ENCODE data around the gene DGKI.

DGKI gene

GRCh38 chr7:137846827-137847567 lies at the start of gene DGKI:
DGKI (minus strand) TSS chr7:137846974.
- no peak for DNase-seq

DNA sequence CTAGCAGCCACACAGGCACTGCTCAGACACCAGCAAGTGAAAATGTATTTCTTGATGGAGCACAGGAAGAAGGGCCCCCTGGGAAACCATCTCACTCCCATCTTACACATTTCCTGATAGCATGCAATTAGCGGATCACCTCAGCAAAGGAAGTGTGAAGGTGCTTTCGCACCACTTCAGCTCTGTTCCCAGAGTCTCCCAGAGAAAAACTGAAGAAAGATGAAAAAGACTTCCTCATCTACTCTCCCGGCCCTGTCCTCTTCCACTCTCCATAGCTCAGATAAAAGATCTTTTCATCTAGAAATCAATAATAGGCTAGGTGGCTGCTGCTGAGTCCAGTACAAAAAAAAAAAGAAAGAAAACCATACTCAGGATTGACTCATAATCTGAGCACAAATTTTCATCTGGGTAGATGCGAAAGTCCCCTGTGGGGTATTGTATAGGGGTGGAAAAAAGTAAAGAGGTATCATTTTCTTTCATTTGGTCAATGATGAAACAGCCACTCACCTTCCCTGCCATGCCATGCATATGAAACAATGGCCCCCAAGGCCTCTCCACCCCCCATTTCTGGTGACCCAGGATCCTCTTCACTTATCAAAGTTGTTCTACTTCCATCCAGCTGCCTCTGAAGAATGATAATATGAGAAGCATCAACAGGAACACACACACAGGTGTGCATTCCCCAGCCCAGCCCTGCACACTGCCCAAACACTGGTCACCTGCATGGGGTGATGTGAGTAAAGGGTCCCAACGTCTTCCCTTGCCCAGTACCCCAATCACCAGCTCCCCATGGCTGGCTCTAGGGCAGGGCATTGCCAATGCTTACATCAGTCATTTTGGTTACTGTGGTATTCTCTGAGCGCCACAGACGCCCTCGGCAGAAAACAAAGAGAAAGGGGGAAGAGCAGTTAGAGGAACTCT lies 48.8 kb upstream of the DGKI start:
- DNase-seq, result no peak

GRCh38 chr7:137893143-137893742 lies 46.5 kb upstream of the DGKI start:
- no peak for DNase-seq

GRCh38 chr7:137891016-137891655 lies 44.4 kb upstream of the DGKI start:
- DNase-seq, result no peak

- no peak for DNase-seq
These were observed 43.7 kb upstream of the DGKI start for GRCh38 chr7:137890449-137890921.

DNA sequence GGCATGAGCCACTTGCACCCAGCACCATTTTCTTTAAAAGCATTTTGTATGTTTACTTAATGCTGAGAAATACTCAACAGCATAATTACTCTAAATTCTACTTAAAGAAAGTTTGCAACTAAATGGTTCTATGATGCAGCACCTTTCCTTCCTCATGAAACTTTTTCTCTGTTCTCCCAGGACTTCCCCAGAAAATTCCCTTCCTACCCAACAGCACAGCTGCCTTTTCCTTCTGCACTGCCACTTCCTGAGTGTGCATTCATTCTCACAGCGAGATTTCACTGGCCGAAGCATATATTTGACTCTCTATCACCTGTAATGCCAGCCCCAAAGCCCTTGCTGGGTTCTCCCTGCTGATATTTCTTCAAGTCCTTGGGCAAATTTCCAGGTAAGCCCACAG lies 41.5 kb upstream of the DGKI start:
- no peak for DNase-seq

DNA sequence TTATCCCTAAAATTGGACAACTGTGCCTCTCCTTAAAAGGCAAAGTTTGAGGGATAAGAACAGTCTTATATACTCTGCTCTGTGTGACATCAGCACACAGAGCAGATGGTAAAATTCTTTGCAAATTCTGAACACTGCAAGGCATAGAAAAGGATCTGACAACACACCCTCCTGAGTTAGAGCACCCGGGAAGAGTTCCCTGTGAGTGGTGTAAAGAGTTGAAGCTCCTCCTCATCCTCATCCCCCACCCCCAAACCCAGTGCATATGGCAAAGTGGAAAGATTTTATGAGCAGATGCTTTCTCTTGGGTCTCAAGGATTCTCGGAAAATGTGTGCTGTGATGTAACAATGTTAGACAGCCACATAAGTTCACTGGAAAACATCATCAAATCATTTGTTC lies 40.0 kb upstream of the DGKI start:
- no peak for DNase-seq

DNA sequence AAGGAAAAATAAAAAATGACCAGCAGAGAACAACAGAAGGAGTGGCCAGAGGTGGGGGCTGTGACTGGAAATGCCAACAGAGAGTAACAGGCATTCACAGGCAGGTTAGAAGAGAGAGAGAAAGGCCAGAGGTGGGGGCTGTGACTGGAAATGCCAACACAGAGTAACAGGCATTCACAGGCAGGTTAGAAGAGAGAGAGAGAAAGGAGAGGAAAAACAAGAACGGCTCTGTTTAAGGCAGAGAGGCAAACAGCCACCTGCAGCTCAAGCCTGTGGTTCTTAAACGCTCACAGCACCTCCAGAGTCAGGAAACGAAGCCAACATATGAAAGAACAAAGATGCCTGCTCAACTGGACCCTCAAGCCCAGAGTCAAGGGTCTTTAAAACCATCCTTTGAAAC lies 39.5 kb upstream of the DGKI start:
- DNase-seq, result no peak

- DNase-seq, result no peak
These were observed 38.9 kb upstream of the DGKI start for GRCh38 chr7:137885678-137886077.

- DNase-seq, result no peak
These were observed 36.0 kb upstream of the DGKI start for GRCh38 chr7:137882806-137883205.

- no peak for DNase-seq
These were observed 35.5 kb upstream of the DGKI start for GRCh38 chr7:137882261-137882668.

DNA sequence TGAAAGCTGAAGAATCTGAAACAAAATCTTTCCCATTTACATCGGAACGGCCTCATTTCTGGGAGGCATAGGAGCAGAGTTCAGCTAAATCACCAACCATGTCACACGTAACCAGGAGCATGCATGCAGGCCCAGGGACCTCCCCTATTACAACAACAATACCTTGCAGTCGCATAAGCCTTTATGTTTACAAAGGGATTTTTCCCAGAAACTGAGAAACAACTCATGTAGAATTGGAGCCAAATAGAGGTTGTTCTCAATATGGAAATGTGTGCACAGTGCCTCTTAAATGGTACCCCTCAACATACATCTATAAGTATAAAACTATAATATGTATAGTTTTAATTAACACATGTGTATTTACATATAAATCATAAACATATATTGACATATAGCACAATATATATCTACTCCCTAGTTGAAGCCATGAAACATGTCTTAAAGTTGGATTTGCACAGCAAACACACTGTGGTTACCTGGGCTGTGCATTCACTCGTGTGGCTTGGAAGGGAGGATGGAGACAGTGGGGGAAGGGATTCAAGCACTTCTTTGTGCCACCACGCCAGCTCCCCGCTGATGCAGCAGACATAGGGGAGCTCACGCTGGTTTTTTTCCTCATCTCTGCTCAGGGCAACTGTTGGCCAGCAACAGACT lies 35.0 kb upstream of the DGKI start:
- DNase-seq, result no peak

GRCh38 chr7:137880432-137880831 lies 33.7 kb upstream of the DGKI start:
- no peak for DNase-seq

DNA sequence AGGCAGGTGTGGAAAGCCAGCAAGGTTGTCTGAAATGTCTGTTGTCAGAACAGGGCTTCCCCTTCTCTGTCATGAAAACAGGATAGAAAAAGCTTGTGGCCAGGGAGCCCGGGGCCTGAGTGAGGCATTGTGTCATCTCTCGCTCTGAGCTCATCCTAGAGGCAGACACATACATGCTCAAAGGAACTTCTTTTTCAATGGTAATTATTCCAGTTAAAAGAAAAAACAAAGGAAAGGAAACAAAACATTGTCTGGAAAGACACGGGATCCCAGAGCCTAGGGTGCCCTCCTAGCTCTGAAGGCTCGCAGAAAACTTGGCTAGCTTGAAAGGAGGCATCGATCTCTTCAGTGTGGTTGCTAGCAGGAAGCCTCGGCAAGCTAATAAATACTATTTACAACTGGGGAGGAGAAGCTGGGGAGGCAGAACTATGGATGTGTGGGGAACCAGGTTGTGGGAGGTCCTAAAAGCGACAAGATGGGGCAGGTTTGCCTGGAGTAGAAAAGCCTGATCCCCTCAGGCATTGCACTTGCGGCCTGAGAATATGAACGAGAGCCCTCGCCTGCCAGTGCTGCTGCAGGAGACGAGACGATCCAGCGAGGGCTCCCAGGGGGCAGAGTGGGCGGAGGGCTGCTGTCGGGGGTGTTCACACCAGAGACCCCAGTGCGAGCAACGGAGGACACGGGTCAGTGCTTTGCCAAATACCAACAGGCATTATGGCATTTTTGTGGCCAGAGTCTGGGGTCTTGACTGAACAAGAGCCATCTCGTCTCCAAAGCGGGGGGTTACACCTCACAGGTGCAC lies 32.8 kb upstream of the DGKI start:
- no peak for DNase-seq

DNA sequence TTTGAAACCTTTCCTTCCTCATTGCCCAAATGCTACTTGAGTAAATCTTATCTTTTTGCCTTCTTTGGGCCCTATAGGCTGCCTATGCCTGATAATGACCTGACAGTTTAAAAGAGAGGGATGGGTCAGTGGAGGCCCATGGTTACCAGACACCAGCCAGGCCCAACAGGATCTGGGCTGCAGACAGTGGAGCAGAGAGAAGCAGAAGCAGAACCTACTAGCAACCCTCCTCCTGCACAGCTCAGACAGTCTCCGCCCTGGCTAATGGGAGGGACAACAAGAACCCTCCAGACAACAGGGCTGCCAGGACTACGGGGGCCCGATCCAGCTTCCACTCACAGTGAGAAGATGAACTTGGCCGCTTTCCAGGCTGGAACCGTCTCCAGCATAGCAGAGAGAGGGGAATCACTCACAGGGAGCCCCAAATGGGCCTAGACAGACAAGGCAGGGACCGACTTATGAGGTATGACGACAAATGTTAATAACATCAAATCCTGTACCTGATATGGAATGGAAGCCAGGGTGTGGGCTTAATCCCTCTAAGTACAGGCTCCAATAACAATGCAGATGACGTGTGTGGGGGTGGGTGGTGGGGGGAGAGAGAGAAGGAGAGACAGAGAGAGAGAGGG lies 31.7 kb upstream of the DGKI start:
- no peak for DNase-seq

- no peak for DNase-seq
These were observed 30.4 kb upstream of the DGKI start for GRCh38 chr7:137877027-137877675.

DNA sequence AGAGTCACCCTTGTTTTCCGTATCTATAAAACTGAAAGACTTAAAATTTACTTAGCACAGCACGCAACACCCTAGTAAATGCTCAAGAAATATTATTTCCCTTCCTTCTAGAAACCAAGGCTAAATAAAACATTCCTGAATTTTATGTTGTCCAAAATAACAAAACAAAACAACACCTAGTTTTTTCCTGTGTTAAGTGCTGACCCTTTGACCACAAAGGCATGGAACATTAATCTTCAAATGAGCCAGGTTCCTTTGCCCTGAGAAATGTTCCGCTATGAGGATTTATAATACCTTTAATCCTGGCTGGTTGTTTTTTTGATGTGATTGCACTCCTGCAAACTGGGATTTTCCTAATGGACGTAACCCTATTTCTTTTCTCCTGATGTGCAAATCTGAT lies 29.0 kb upstream of the DGKI start:
- no peak for DNase-seq

DNA sequence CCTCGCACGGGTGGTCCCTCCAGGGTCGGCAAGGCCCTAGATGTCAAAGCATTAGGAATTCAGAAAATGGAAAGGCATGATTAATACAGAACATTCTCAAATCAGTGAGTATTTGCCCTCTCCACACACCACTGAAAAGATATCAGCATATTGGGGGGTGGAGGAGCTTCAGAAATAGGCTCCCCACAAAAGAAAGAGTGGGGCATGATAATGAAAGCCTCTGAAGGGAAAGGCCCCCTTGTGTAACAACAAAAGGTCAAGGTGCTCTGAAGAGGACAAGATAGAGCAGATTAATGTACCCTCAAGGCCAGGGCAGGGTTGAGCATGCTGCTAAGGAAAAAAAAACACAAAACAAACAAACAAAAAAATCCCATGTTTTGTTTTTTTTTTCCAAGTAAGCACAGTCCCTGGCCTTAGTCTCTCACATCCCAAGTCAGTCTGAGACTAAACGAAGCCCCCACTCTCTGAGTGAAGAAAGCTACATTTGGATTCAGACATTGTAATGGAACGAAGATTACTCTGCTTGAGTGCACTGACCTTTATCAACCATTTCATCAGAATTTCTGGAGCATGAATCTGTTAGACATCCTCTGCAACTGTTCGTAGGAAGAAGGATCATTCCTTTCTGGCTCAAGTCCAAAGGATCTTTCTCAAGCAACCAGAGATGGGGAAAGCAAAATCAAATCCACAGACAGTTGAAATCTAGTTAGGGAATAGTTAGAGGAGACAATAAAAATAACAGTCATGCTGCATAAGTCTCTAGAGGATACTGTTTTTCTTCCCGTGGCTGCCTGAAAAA lies 27.4 kb upstream of the DGKI start:
- no peak for DNase-seq

GRCh38 chr7:137873524-137873923 lies 26.8 kb upstream of the DGKI start:
- no peak for DNase-seq
